GM12878 (cell line): Measurements from ENCODE around the gene EXOC4. TPM values are rescaled to one million over a fixed set of nuclear protein-coding genes. Genes with fewer than 3 reads are reported as not detected.

Source experiments
- ATAC-seq: fragments of 200-7000 bp; cut with Tn5 transposase; 3 replicates; pipeline ENCODE4 v1.9.1; 2020; ENCODE audit warnings: mild to moderate bottlenecking, moderate library complexity
- BruUV-seq: library from RNA; stranded (reverse); fragments of 400-500 nt; replicated peaks from 2 replicates; lab custom pipeline; 2021; lab: Mats Ljungman, UMichigan
- CTCF ChIA-PET: fragments of 300-600 bp; sonication (Branson Sonifier 250); formaldehyde crosslinking; extraction: SDS; loops from one replicate; lab custom pipeline; 2021; ENCODE audit warnings: inconsistent platforms; lab: Yijun Ruan, JAX
- POLR2A ChIA-PET: fragments of 350-600 bp; formaldehyde crosslinking; extraction: SDS; loops from one replicate; lab custom pipeline; 2021; ENCODE audit warnings: inconsistent platforms; lab: Charles Lee
- RAD21 ChIA-PET: fragments of 300-600 bp; sonication (Branson Sonifier 250); formaldehyde crosslinking; loops from one replicate; lab custom pipeline; 2023; ENCODE audit warnings: antibody characterized with exemption; ENCODE audit not compliant: unreplicated experiment; lab: Charles Lee
- SMC1A ChIA-PET: fragments of 300-600 bp; sonication (Branson Sonifier 250); formaldehyde crosslinking; loops from one replicate; lab custom pipeline; 2023; ENCODE audit not compliant: unreplicated experiment, uncharacterized antibody; lab: Charles Lee
- DNase-seq: peaks from one replicate; pipeline ENCODE4 v3.0.0-alpha.2; 2011; ENCODE audit warnings: low read depth, low spot score
- FAIRE-seq: peaks from 3 replicates; lab custom pipeline; 2011; peaks lifted over from hg19 to GRCh38; lab: Jason Lieb, UNC
- H2AFZ ChIP-seq: 2 replicates; pipeline ENCODE4 v1.6.0; 2011; ENCODE audit warnings: low read depth, low read length, control low read depth; ENCODE audit not compliant: control insufficient read depth
- H3K27ac ChIP-seq: 2 replicates; pipeline ENCODE4 v1.5.1; 2011; ENCODE audit warnings: control low read depth; ENCODE audit not compliant: control insufficient read depth, insufficient read depth
- H3K27me3 ChIP-seq, 2 experiments: replicated peaks in 1 of 2; 2 replicates each; pipeline versions ENCODE4 v1.6.0 to v1.6.1; 2011; ENCODE audit warnings: low read length in 1 of 2; ENCODE audit not compliant: control insufficient read depth in 2 of 2, insufficient read depth in 2 of 2
- H3K36me3 ChIP-seq, 2 experiments: 2 replicates each; pipeline ENCODE4 v1.5.1; 2011; ENCODE audit warnings: low read length in 1 of 2; ENCODE audit not compliant: control insufficient read depth in 2 of 2, insufficient read depth in 2 of 2
- H3K4me1 ChIP-seq: 2 replicates; pipeline ENCODE4 v1.6.1; 2011; ENCODE audit warnings: mild to moderate bottlenecking, low read length, moderate library complexity, mixed read lengths; ENCODE audit not compliant: control insufficient read depth, insufficient read depth
- H3K4me2 ChIP-seq: 2 replicates; pipeline ENCODE4 v1.6.0; 2011; ENCODE audit warnings: control low read depth; ENCODE audit not compliant: control insufficient read depth, insufficient read depth
- H3K4me3 ChIP-seq: fragments of 200-600 bp; sonication (generic); 2 replicates; pipeline ENCODE4 v1.5.1; 2016
- H3K79me2 ChIP-seq: 2 replicates; pipeline ENCODE4 v1.6.0; 2011; ENCODE audit warnings: low read length; ENCODE audit not compliant: control insufficient read depth, insufficient read depth
- H3K9ac ChIP-seq: 2 replicates; pipeline ENCODE4 v1.8.0; 2011; ENCODE audit warnings: low read length, control low read depth, mixed read lengths; ENCODE audit not compliant: control insufficient read depth, insufficient read depth
- H3K9me3 ChIP-seq: replicated peaks from 3 replicates; pipeline ENCODE4 v1.5.1; 2011; ENCODE audit warnings: mild to moderate bottlenecking, low read length; ENCODE audit not compliant: control insufficient read depth, insufficient read depth
- H4K20me1 ChIP-seq: 2 replicates; pipeline ENCODE4 v1.6.0; 2011; ENCODE audit not compliant: control insufficient read depth, insufficient read depth
- BCL11A ChIP-seq: IDR thresholded peaks from 2 replicates; pipeline ENCODE4 v1.6.1; 2011; ENCODE audit warnings: low read depth, low read length
- CEBPB ChIP-seq, 2 experiments: fragments of 150-350 bp in 1 of 2; IDR thresholded peaks; 2 replicates each; pipeline ENCODE4 v1.6.1; 2012 to 2014; ENCODE audit warnings: low read depth in 2 of 2, low read length in 2 of 2, borderline replicate concordance in 1 of 2, inconsistent platforms in 1 of 2
- FOXM1 ChIP-seq: IDR thresholded peaks from 2 replicates; pipeline ENCODE4 v1.6.1; 2012; ENCODE audit warnings: low read depth, mild to moderate bottlenecking, inconsistent platforms, low read length, moderate library complexity
- GATAD2B ChIP-seq: fragments of 450-650 bp; conservative IDR thresholded peaks from 2 replicates; pipeline ENCODE4 v1.6.1; 2017; ENCODE audit warnings: low read depth, mild to moderate bottlenecking, moderate library complexity
- HDAC6 ChIP-seq: fragments of 200-600 bp; sonication (generic); IDR thresholded peaks from one replicate; pipeline ENCODE4 v1.8.0; 2017; ENCODE audit warnings: antibody characterized with exemption; ENCODE audit not compliant: unreplicated experiment
- PAX5 ChIP-seq: IDR thresholded peaks from 2 replicates; pipeline ENCODE4 v1.6.1; 2011; ENCODE audit warnings: low read depth, low read length, borderline replicate concordance
- RBBP5 ChIP-seq: fragments of 200-600 bp; sonication (generic); conservative IDR thresholded peaks from 2 replicates; pipeline ENCODE4 v1.6.1; 2016
- RUNX3 ChIP-seq: IDR thresholded peaks from 2 replicates; pipeline ENCODE4 v1.6.1; 2012; ENCODE audit warnings: low read length, inconsistent platforms
- SP1 ChIP-seq: IDR thresholded peaks from one replicate; pipeline ENCODE4 v1.6.1; 2011; ENCODE audit warnings: low read depth, low read length
- SREBF2 ChIP-seq: IDR thresholded peaks from 2 replicates; pipeline ENCODE4 v1.6.1; 2012; ENCODE audit warnings: mild to moderate bottlenecking, low read length
- ZNF207 ChIP-seq: fragments of 450-650 bp; IDR thresholded peaks from 2 replicates; pipeline ENCODE4 v1.6.1; 2014; ENCODE audit warnings: antibody characterized with exemption, mild to moderate bottlenecking, borderline replicate concordance
- ZNF622 ChIP-seq: fragments of 450-650 bp; IDR thresholded peaks from 2 replicates; pipeline ENCODE4 v1.6.1; 2017; ENCODE audit warnings: mild to moderate bottlenecking, inconsistent platforms
- ZSCAN29 ChIP-seq: fragments of 450-650 bp; IDR thresholded peaks from 2 replicates; pipeline ENCODE4 v1.6.1; 2017; ENCODE audit warnings: mild to moderate bottlenecking, moderate library complexity
- WGBS: methylation state at CpG from one replicate; pipeline ENCODE4 v1.1.6; 2016; ENCODE audit warnings: low lambda C conversion rate; ENCODE audit not compliant: insufficient replicate concordance, insufficient coverage; ENCODE audit errors: missing lambda C conversion rate; 5-methylcytosine and 5-hydroxymethylcytosine counted together
- in situ Hi-C: fragments of 300-500 bp; cut with MboI; formaldehyde crosslinking; loops from 9 replicates; pipeline ENCODE4 v1.14.3; 2018; ENCODE audit warnings: mixed read lengths
- intact Hi-C: fragments of 100-400 bp; cut with micrococcal nuclease; formaldehyde crosslinking; loops from one replicate; pipeline ENCODE4 v1.14.2; 2022; ENCODE audit not compliant: unreplicated experiment
- polyA plus RNA-seq, 11 experiments: library from polyadenylated mRNA; depleted of rRNA in 4 of 11; unstranded in 6 of 11; stranded (reverse) in 5 of 11; fragments of >200 nt; fragmentation: Nextera tagmentation in 4 of 11; fragmentation: Illumina TruSeq in 1 of 11; extraction: Ambion mirVana in 4 of 11; extraction: Trizol in 1 of 11; gene quantifications; 1 replicate in 1 of 11; 2 replicates in 10 of 11; pipeline versions ENCODE4 v1.2.1 to v1.2.3, GENCODE V29; 2011 to 2016; ENCODE audit warnings: inconsistent platforms in 2 of 11, missing spikeins in 2 of 11, low read depth in 1 of 11
- total RNA-seq, 4 experiments: library from RNA; depleted of rRNA in 3 of 4; stranded (reverse); fragments of >200 nt in 3 of 4; fragmentation: Illumina TruSeq in 1 of 4; extraction: Trizol in 1 of 4; gene quantifications; 2 replicates each; pipeline versions ENCODE4 v1.2.1 to v1.2.3, GENCODE V29; 2013 to 2021
- TF ChIP-seq, protein P1 (sequence below): fragments of 450-650 bp; IDR thresholded peaks from 2 replicates; pipeline ENCODE4 v1.6.1; 2017; ENCODE audit warnings: low read depth, mild to moderate bottlenecking, moderate library complexity

Gene EXOC4
- total and polyA plus RNA-seq, 10 of the 15 experiments (the other 5 are each of a cell fraction or from before 2014, with no cell fraction given), result 13.2 to 44.5 (median 29.6) TPM

DNA sequence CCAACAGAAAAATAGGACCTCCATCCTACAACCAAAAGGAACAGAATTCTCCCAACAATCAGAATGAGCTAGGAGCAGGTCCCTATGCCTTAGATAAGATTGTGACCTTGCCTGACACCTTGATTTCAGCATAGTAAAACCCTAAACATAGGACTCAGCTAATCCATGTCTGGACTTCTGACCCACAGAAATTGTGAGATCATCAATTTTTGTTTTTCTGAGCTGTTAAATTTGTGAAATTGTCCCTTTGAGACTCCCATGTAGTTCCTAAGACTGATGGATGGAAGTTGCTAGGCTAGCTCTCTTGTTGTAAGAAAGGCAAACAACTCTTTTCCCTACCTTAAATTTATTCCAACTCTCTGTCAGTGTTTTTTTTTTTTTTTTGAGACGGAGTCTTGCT, 244.2 kb downstream of the EXOC4 start:
- intact Hi-C loops (no loop called here), in situ Hi-C loops (no loop called here)
- no peaks in the 10 kb centered on the region for H3K9me3 ChIP-seq
- ATAC-seq (no peak), DNase-seq (no peak), FAIRE-seq (no peak)
- BruUV-seq, result no TSS peak
- ChIA-PET SMC1A (no interaction called here), RAD21 (interaction anchor here (0.7 kb wide), 1 partner anchor 254 kb away, joined by 3 read pairs; no protein-coding TSS in a partner anchor), POLR2A (interaction anchor here (0.7 kb wide), 2 partner anchors 9 to 522 kb away, joined by 3 to 5 read pairs; no protein-coding TSS in a partner anchor)
- no peak overlapping the region for H3K27ac ChIP-seq
- no peaks in the 10 kb centered on the region for H3K79me2 ChIP-seq
- no peak overlapping the region for H2AFZ ChIP-seq
- no peak overlapping the region for H3K4me3 ChIP-seq
- no peaks in the 10 kb centered on the region for H3K4me1 ChIP-seq
- 0 out of 4 replicates have a peak, but pooled peaks cover 0 to 3% of the 10 kb centered on the region in 2 experiments for H3K36me3 ChIP-seq
- no peaks in the 10 kb centered on the region for H3K27me3 ChIP-seq
- no peaks in the 10 kb centered on the region for H4K20me1 ChIP-seq
- TF ChIP-seq, protein P1, sequence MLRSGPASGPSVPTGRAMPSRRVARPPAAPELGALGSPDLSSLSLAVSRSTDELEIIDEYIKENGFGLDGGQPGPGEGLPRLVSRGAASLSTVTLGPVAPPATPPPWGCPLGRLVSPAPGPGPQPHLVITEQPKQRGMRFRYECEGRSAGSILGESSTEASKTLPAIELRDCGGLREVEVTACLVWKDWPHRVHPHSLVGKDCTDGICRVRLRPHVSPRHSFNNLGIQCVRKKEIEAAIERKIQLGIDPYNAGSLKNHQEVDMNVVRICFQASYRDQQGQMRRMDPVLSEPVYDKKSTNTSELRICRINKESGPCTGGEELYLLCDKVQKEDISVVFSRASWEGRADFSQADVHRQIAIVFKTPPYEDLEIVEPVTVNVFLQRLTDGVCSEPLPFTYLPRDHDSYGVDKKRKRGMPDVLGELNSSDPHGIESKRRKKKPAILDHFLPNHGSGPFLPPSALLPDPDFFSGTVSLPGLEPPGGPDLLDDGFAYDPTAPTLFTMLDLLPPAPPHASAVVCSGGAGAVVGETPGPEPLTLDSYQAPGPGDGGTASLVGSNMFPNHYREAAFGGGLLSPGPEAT, result no peak
- TF ChIP-seq GATAD2B, result no peak
- TF ChIP-seq HDAC6, result no peak
- TF ChIP-seq FOXM1, result no peak
- no peak for TF ChIP-seq ZNF622
- TF ChIP-seq PAX5, result no peak
- TF ChIP-seq ZSCAN29, result no peak
- TF ChIP-seq RUNX3, result no peak
- TF ChIP-seq ZNF207, result no peak
- no peak for TF ChIP-seq CEBPB (IDR thresholded peaks at IDR 0.05; ENCODE audit: borderline replicate concordance in 1 of 2, low read depth in 2 of 2, low read length in 2 of 2)
- TF ChIP-seq SREBF2, result no peak
- TF ChIP-seq RBBP5, result no peak
- no peak for TF ChIP-seq BCL11A
- no peak for TF ChIP-seq SP1
- TF ChIP-seq, all 136 proteins: peak for 0
- Histone ChIP-seq H3K4me2 (no peak overlapping the region), H3K9ac (no peak overlapping the region)
- CTCF ChIA-PET, result interaction anchor here (0.6 kb wide), 2 partner anchors 22 to 557 kb away, joined by 3 read pairs; no protein-coding TSS in a partner anchor
- 89% methylated on average over 1 of the region's 1 CpG for WGBS
